ENCODE data around the gene ANGPTL2. TPM values are rescaled to one million over a fixed set of nuclear protein-coding genes. Genes with fewer than 3 reads are reported as not detected.

ANGPTL2 gene
- total and polyA plus RNA-seq, 4 donors = 0.93 to 3.2 (median 1.9) TPM

DNA sequence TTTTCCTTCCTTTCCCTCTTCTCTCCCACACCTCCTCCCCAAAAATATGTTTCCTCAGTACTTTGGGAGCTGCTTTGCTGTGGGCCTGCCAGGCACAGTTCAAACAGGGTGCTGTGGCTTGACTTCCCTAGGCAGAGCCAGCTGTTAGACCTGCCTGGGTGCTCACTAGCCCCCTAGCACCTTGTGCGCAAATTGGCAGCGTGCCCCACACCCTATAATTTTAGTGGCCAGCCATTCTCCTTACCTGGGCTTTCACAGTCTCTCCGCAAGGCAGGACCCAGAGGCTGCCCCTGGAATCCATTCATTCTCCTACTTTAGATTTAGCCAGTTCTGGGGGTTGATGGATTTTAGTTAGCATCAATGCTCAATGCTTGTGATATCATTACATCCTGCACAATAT lies 72.3 kb downstream of the ANGPTL2 start:
- Histone ChIP-seq H3K27ac (ENCODE audit: low read depth in 1 of 2, low read length in 2 of 2) (no peak overlapping the region), H3K9ac (ENCODE audit: low read depth in 1 of 2, low read length in 2 of 2) (no peak overlapping the region), H3K36me3 (ENCODE audit: control insufficient read depth in 4 of 4, insufficient read depth in 3 of 4, low read depth in 1 of 4, low read length in 3 of 4) (no peaks in the 10 kb centered on the region), H3K27me3 (ENCODE audit: control insufficient read depth in 4 of 4, insufficient read depth in 4 of 4, low read length in 3 of 4) (no peaks in the 10 kb centered on the region), H3K4me3 (ENCODE audit: low read depth in 1 of 3, low read length in 3 of 3) (no peak overlapping the region), H3K9me3 (ENCODE audit: control insufficient read depth in 4 of 4, low read length in 3 of 4) (no peaks in the 10 kb centered on the region), H3K4me1 (ENCODE audit: control insufficient read depth in 4 of 4, insufficient read depth in 4 of 4, low read length in 3 of 4) (no peaks in the 10 kb centered on the region)
- WGBS = 96% methylated on average over 3 of the region's 3 CpGs
- no peak for TF ChIP-seq ZBTB33 (IDR thresholded peaks at IDR 0.05)
- TF ChIP-seq TAF1 (conservative IDR thresholded peaks at IDR 0.05) = no peak
- no peak for TF ChIP-seq SP1 (IDR thresholded peaks at IDR 0.05)
- TF ChIP-seq REST (IDR thresholded peaks at IDR 0.05) = no peak
- TF ChIP-seq RXRA (IDR thresholded peaks at IDR 0.05) = no peak
- no peak for TF ChIP-seq RAD21 (IDR thresholded peaks at IDR 0.05)
- TF ChIP-seq MAX (IDR thresholded peaks at IDR 0.05) = no peak
- no peak for DNase-seq (ENCODE audit: low spot score)

DNA sequence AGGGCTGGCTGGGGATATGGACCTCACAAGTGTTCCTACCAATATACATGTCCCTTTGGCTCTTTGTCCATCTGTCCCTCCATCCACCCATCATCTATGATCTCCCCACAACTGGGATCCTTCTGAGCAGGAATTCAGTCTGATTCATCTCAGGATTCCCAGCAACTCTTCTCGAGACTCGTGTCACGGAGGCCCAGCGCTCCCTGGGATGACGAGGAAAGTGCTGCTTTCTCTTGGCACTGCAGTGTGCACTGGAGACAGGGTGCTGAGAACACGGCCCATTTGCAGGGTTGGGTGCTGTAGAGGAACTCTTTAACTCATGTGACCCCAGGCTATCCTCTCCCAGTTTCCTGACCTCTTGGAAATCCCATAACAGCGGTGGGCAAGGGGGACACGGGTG lies 72.9 kb downstream of the ANGPTL2 start:
- no peak overlapping the region for H3K9ac ChIP-seq (ENCODE audit: low read depth in 1 of 2, low read length in 2 of 2)
- no peak for TF ChIP-seq RAD21 (IDR thresholded peaks at IDR 0.05)
- no peak for TF ChIP-seq TAF1 (conservative IDR thresholded peaks at IDR 0.05)
- TF ChIP-seq HNF4G (IDR thresholded peaks at IDR 0.05) = no peak
- no peak for TF ChIP-seq MAX (IDR thresholded peaks at IDR 0.05)
- no peak for TF ChIP-seq REST (IDR thresholded peaks at IDR 0.05)
- no peak for TF ChIP-seq GABPA (IDR thresholded peaks at IDR 0.05 in 1 of 2, conservative IDR thresholded peaks at IDR 0.05 in 1 of 2)
- TF ChIP-seq FOXA2 (IDR thresholded peaks at IDR 0.05) = no peak
- no peak for TF ChIP-seq RXRA (IDR thresholded peaks at IDR 0.05)
- TF ChIP-seq, protein P1, sequence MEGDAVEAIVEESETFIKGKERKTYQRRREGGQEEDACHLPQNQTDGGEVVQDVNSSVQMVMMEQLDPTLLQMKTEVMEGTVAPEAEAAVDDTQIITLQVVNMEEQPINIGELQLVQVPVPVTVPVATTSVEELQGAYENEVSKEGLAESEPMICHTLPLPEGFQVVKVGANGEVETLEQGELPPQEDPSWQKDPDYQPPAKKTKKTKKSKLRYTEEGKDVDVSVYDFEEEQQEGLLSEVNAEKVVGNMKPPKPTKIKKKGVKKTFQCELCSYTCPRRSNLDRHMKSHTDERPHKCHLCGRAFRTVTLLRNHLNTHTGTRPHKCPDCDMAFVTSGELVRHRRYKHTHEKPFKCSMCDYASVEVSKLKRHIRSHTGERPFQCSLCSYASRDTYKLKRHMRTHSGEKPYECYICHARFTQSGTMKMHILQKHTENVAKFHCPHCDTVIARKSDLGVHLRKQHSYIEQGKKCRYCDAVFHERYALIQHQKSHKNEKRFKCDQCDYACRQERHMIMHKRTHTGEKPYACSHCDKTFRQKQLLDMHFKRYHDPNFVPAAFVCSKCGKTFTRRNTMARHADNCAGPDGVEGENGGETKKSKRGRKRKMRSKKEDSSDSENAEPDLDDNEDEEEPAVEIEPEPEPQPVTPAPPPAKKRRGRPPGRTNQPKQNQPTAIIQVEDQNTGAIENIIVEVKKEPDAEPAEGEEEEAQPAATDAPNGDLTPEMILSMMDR (IDR thresholded peaks at IDR 0.05; ENCODE audit: low read depth, low read length, missing input control) = no peak
- no peak for TF ChIP-seq NR2F2 (IDR thresholded peaks at IDR 0.05)
- no peak for TF ChIP-seq EGR1 (IDR thresholded peaks at IDR 0.05; ENCODE audit: low read depth in 2 of 2)
- no peak for TF ChIP-seq ZBTB33 (IDR thresholded peaks at IDR 0.05)
- TF ChIP-seq FOXA1 (IDR thresholded peaks at IDR 0.05) = no peak
- TF ChIP-seq JUND (IDR thresholded peaks at IDR 0.05) = no peak
- no peak for TF ChIP-seq ATF3 (IDR thresholded peaks at IDR 0.05)
- TF ChIP-seq SP1 (IDR thresholded peaks at IDR 0.05) = no peak
- TF ChIP-seq YY1 (IDR thresholded peaks at IDR 0.05) = no peak
- no peak for TF ChIP-seq HNF4A (conservative IDR thresholded peaks at IDR 0.05)
- no peaks in the 10 kb centered on the region for H3K9me3 ChIP-seq (ENCODE audit: control insufficient read depth in 4 of 4, low read length in 3 of 4)
- no peaks in the 10 kb centered on the region for H3K36me3 ChIP-seq (ENCODE audit: control insufficient read depth in 4 of 4, insufficient read depth in 3 of 4, low read depth in 1 of 4, low read length in 3 of 4)
- no peak for DNase-seq (ENCODE audit: low spot score)
- 94% methylated on average over 8 of the region's 8 CpGs for WGBS
- H3K4me1 ChIP-seq (ENCODE audit: control insufficient read depth in 4 of 4, insufficient read depth in 4 of 4, low read length in 3 of 4) = no peaks in the 10 kb centered on the region
- no peak overlapping the region for H3K27ac ChIP-seq (ENCODE audit: low read depth in 1 of 2, low read length in 2 of 2)
- H3K4me3 ChIP-seq (ENCODE audit: low read depth in 1 of 3, low read length in 3 of 3) = no peak overlapping the region
- no peaks in the 10 kb centered on the region for H3K27me3 ChIP-seq (ENCODE audit: control insufficient read depth in 4 of 4, insufficient read depth in 4 of 4, low read length in 3 of 4)
